ENCODE data around the gene MINK1.

DNA sequence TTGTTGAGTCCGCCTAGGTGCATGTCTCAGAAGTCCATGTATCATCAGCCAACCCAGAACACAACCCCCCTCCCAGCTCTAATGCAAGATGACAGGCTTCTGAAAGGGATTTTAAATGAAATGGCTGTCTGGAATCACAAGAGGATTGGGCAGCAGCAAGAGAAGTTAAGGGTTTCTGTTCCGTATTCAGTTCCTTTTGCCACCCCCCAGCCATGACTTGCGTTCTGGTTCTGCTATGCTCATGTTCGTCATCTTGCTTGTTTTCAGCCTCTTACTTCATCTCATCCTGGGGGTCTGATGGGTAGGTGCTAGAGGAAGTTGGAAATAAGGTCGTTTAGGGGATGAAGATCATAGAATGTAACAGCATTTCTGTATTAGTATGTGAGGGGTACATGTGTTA is 12.0 kb downstream of the MINK1 start:
- no peak for TF ChIP-seq POLR2A (IDR thresholded peaks at IDR 0.05; ENCODE audit: low read length)
- no peak for TF ChIP-seq GATA1 (IDR thresholded peaks at IDR 0.05; ENCODE audit: low read depth, low read length)

Measured in erythroblast (primary cell).